ENCODE results near the gene SIGLEC10.
"Not testable (repeated sequence)": the region's sequence is repeated elsewhere in the genome, so short reads cannot be mapped to it uniquely, and the experiment has no call there.

The SIGLEC10 gene
- 0 to 0.67 reads per million in 2 donors for total RNA-seq

- peak in 1 of 5 experiments; percentile 69 for DNase-seq
Measured at GRCh38 chr19:51417107-51417809, at the start of gene SIGLEC10. SIGLEC10 (minus strand) TSS chr19:51417642; CDS start chr19:51417581, 61 bp downstream.

- DNase-seq, result no peak
Measured at GRCh38 chr19:51466723-51467122, 49.3 kb upstream of the SIGLEC10 start.

GRCh38 chr19:51463976-51464581, 46.6 kb upstream of the SIGLEC10 start:
- DNase-seq, result not testable (repeated sequence)

- no peak for DNase-seq
Measured at GRCh38 chr19:51462681-51463080, 45.2 kb upstream of the SIGLEC10 start.

- no peak for DNase-seq
Measured at GRCh38 chr19:51462276-51462675, 44.8 kb upstream of the SIGLEC10 start.

GRCh38 chr19:51461723-51462161, 44.3 kb upstream of the SIGLEC10 start:
- DNase-seq, result no peak

GRCh38 chr19:51460164-51460992, 42.9 kb upstream of the SIGLEC10 start:
- peak in 1 of 5 experiments; percentile 30 for DNase-seq

- no peak for DNase-seq
Measured at GRCh38 chr19:51458899-51459505, 41.6 kb upstream of the SIGLEC10 start.

GRCh38 chr19:51458051-51458645, 40.7 kb upstream of the SIGLEC10 start, which contains the start of gene SIGLEC8:
SIGLEC8 (minus strand) TSS chr19:51458454; CDS start chr19:51458387, 67 bp downstream.
- no peak for DNase-seq

GRCh38 chr19:51457351-51458013, 40.0 kb upstream of the SIGLEC10 start:
- no peak for DNase-seq

- no peak for DNase-seq
Measured at GRCh38 chr19:51456541-51457290, 39.3 kb upstream of the SIGLEC10 start.

GRCh38 chr19:51450730-51451307, 33.4 kb upstream of the SIGLEC10 start:
- peak in 2 of 5 experiments; percentile 17 to 69 for DNase-seq

- DNase-seq, result peak in 2 of 5 experiments; percentile 10 to 83
Measured at GRCh38 chr19:51448411-51449016, 31.1 kb upstream of the SIGLEC10 start.

GRCh38 chr19:51448011-51448410, 30.6 kb upstream of the SIGLEC10 start:
- DNase-seq, result no peak

- not testable (repeated sequence) for DNase-seq
Measured at GRCh38 chr19:51447510-51447909, 30.1 kb upstream of the SIGLEC10 start.

- DNase-seq, result peak; percentile 25 to 100 (median 73)
Measured at GRCh38 chr19:51441410-51442390, 24.3 kb upstream of the SIGLEC10 start.

GRCh38 chr19:51440846-51441409, 23.5 kb upstream of the SIGLEC10 start:
- DNase-seq, result peak in 2 of 5 experiments; percentile 46 to 51

- DNase-seq, result no peak
Measured at GRCh38 chr19:51440052-51440451, 22.6 kb upstream of the SIGLEC10 start.
